ENCODE measurements around the gene EFHD2. TPM values are rescaled to one million over a fixed set of nuclear protein-coding genes. Genes with fewer than 3 reads are reported as not detected.

The EFHD2 gene
- total RNA-seq, 1 experiment from 2014 or later, result 48.5 TPM

DNA sequence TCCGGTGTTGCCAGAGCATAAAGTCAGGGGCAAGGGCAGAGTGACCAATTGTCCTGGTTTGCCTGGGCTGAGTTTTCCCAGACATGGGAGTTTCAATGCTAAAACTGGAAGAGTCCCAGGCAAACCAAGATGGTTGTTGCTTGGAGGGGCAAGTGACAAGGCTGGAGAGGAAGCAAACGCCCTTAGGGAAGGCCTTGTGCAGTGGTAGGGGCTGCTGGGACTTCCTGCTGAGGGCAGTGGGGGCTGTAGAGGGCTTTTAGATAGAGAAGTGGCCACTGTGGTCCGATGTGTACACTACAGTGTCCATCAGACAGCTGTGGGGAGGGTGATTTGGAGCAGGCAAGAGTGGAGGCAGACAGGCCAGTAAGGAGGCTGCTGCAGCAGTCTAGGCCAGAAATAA is 39.9 kb downstream of the EFHD2 start:
- H3K4me1 Mint-ChIP-seq (ENCODE audit: insufficient read depth, unreplicated experiment), result no peaks in the 10 kb centered on the region
- intact Hi-C loops (cut with micrococcal nuclease), result no loop called here
- H3K4me3 Mint-ChIP-seq (ENCODE audit: unreplicated experiment), result no peak overlapping the region
- H3K27me3 Mint-ChIP-seq (ENCODE audit: insufficient read depth, unreplicated experiment), result no peaks in the 10 kb centered on the region
- ChIA-PET CTCF (no interaction called here), POLR2A (interaction anchor here (0.7 kb wide), 1 partner anchor 19 kb away, joined by 3 read pairs; no protein-coding TSS in a partner anchor)
- H3K36me3 Mint-ChIP-seq (ENCODE audit: insufficient read depth, unreplicated experiment), result no peaks in the 10 kb centered on the region
- no peak for DNase-seq (ENCODE audit: unreplicated experiment)
- H3K27ac Mint-ChIP-seq (ENCODE audit: low read depth, unreplicated experiment), result no peak overlapping the region
- no peaks in the 10 kb centered on the region for H3K9me3 Mint-ChIP-seq (ENCODE audit: unreplicated experiment)
- BruUV-seq (replicated peaks), result no TSS peak
- TF ChIP-seq, protein P1, sequence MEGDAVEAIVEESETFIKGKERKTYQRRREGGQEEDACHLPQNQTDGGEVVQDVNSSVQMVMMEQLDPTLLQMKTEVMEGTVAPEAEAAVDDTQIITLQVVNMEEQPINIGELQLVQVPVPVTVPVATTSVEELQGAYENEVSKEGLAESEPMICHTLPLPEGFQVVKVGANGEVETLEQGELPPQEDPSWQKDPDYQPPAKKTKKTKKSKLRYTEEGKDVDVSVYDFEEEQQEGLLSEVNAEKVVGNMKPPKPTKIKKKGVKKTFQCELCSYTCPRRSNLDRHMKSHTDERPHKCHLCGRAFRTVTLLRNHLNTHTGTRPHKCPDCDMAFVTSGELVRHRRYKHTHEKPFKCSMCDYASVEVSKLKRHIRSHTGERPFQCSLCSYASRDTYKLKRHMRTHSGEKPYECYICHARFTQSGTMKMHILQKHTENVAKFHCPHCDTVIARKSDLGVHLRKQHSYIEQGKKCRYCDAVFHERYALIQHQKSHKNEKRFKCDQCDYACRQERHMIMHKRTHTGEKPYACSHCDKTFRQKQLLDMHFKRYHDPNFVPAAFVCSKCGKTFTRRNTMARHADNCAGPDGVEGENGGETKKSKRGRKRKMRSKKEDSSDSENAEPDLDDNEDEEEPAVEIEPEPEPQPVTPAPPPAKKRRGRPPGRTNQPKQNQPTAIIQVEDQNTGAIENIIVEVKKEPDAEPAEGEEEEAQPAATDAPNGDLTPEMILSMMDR (IDR thresholded peaks at IDR 0.05; ENCODE audit: unreplicated experiment), result no peak

GRCh38 chr1:15451014-15451722 is 41.5 kb downstream of the EFHD2 start:
- Mint-ChIP-seq H3K4me3 (ENCODE audit: unreplicated experiment) (no peak overlapping the region), H3K36me3 (ENCODE audit: insufficient read depth, unreplicated experiment) (no peaks in the 10 kb centered on the region), H3K27ac (ENCODE audit: low read depth, unreplicated experiment) (no peak overlapping the region), H3K9me3 (ENCODE audit: unreplicated experiment) (no peaks in the 10 kb centered on the region), H3K27me3 (ENCODE audit: insufficient read depth, unreplicated experiment) (no peaks in the 10 kb centered on the region), H3K4me1 (ENCODE audit: insufficient read depth, unreplicated experiment) (peaks cover 5% of the 10 kb centered on the region)
- intact Hi-C loops (cut with micrococcal nuclease), result no loop called here
- no TSS peak for BruUV-seq (replicated peaks)
- TF ChIP-seq, protein P1 (IDR thresholded peaks at IDR 0.05; ENCODE audit: unreplicated experiment), result no peak
- POLR2A ChIA-PET, result interaction anchor here (0.8 kb wide), 1 partner anchor 101 kb away, joined by 4 read pairs; no protein-coding TSS in a partner anchor
- CTCF ChIA-PET, result no interaction called here
- no peak for DNase-seq (ENCODE audit: unreplicated experiment)

DNA sequence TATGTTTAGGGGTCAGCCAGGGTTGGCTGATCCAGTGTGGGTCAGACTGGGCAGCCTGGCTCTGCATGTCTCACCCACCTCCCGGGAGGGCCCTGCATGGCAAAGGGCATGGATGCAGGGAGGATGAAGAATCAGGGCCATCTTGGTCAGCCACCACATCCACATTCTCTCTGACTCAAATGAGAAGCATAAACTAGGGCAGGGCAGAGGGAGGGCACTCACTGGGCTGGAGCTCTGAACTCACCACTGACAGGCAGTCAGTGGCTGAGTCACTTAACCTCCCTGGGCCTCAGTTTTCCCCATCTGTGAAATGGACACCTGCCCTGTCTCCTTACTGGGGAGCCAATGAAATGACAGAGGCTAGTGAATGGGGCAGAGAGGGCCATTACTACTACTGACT is 42.5 kb downstream of the EFHD2 start:
- no TSS peak for BruUV-seq (replicated peaks)
- no peak overlapping the region for H3K4me3 Mint-ChIP-seq (ENCODE audit: unreplicated experiment)

DNA sequence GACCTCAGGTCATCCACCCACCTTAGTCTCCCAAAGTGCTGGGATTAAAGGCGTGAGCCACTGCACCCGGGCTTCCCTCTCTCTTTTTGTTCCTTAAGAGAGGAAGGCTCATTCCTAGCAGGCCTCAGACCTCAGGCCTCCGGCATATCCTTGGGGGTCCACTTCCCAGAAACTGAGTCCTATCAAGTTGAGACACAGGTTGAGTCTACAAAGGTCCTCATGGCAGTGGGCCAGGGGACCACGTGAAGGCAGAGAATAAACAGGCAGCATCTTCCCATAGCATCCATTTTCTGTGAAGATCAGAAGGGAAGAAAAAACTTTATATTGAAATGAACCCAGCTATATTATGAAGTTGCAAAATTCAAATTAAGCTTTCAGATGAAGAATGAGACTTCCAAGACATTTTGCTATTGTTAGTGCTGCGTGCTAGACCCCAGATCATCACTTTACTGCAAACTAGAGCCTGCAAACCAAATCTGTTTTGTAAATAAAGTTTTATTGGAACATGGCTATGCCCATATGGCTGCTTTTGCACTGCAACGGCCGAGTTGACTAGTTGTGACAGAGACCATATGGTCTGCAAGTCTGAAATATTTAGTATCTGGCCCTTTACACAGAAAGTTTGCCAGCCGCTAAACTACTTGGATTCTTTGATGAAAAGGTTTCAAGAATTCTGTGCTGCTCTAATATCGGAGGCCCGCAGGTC is 43.3 kb downstream of the EFHD2 start:
- CTCF ChIA-PET, result interaction anchor here (0.7 kb wide), 2 partner anchors 21 to 1319 kb away, joined by 3 read pairs; no protein-coding TSS in a partner anchor
- Mint-ChIP-seq H3K36me3 (ENCODE audit: insufficient read depth, unreplicated experiment) (no peaks in the 10 kb centered on the region), H3K9me3 (ENCODE audit: unreplicated experiment) (no peaks in the 10 kb centered on the region), H3K27ac (ENCODE audit: low read depth, unreplicated experiment) (no peak overlapping the region), H3K4me3 (ENCODE audit: unreplicated experiment) (no peak overlapping the region), H3K4me1 (ENCODE audit: insufficient read depth, unreplicated experiment) (peaks cover 5% of the 10 kb centered on the region), H3K27me3 (ENCODE audit: insufficient read depth, unreplicated experiment) (no peaks in the 10 kb centered on the region)
- no TSS peak for BruUV-seq (replicated peaks)
- DNase-seq (ENCODE audit: unreplicated experiment), result no peak
- intact Hi-C loops (cut with micrococcal nuclease), result no loop called here
- TF ChIP-seq, protein P1 (IDR thresholded peaks at IDR 0.05; ENCODE audit: unreplicated experiment), result no peak
- POLR2A ChIA-PET, result no interaction called here

More for the DNA sequence above, 42.5 kb downstream of the EFHD2 start:
- Mint-ChIP-seq H3K27me3 (ENCODE audit: insufficient read depth, unreplicated experiment) (no peaks in the 10 kb centered on the region), H3K36me3 (ENCODE audit: insufficient read depth, unreplicated experiment) (no peaks in the 10 kb centered on the region), H3K4me1 (ENCODE audit: insufficient read depth, unreplicated experiment) (peaks cover 5% of the 10 kb centered on the region), H3K9me3 (ENCODE audit: unreplicated experiment) (no peaks in the 10 kb centered on the region), H3K27ac (ENCODE audit: low read depth, unreplicated experiment) (no peak overlapping the region)
- ChIA-PET POLR2A (no interaction called here), CTCF (interaction anchor here (0.6 to 0.7 kb wide), 3 partner anchors 21 to 1318 kb away, joined by 3 read pairs; no protein-coding TSS in a partner anchor)
- DNase-seq (ENCODE audit: unreplicated experiment), result no peak
- intact Hi-C loops (cut with micrococcal nuclease), result no loop called here
- TF ChIP-seq, protein P1 (IDR thresholded peaks at IDR 0.05; ENCODE audit: unreplicated experiment), result no peak

Data from MCF 10A (cell line).